Endothelial cell of umbilical vein (primary cell): ENCODE measurements around the gene FANCC. TPM values are rescaled to one million over a fixed set of nuclear protein-coding genes. Genes with fewer than 3 reads are reported as not detected.

Source experiments
- BruUV-seq: library from RNA; stranded (reverse); fragments of 400-500 nt; replicated peaks from 2 replicates; lab custom pipeline; 2021; lab: Mats Ljungman, UMichigan
- CTCF ChIA-PET: fragments of 300-600, 350-600 bp; sonication (Branson Sonifier 250); formaldehyde crosslinking; loops from one replicate; lab custom pipeline; 2021; ENCODE audit warnings: antibody characterized with exemption, inconsistent platforms; lab: Charles Lee
- POLR2A ChIA-PET: fragments of 300-600, 350-600 bp; sonication (Branson Sonifier 250); formaldehyde crosslinking; loops from one replicate; lab custom pipeline; 2021; ENCODE audit warnings: antibody characterized with exemption, inconsistent platforms; lab: Charles Lee
- DNase-seq: peaks from one replicate; pipeline ENCODE4 v3.0.0-alpha.2; 2011; ENCODE audit warnings: low read depth, low spot score
- FAIRE-seq: peaks from 2 replicates; lab custom pipeline; 2011; peaks lifted over from hg19 to GRCh38; lab: Jason Lieb, UNC
- H2AFZ ChIP-seq: 2 replicates; pipeline ENCODE4 v1.6.0; 2012; ENCODE audit warnings: low read depth, low read length, control low read depth, inconsistent platforms
- H3K27ac ChIP-seq: 2 replicates; pipeline ENCODE4 v1.5.1; 2011; ENCODE audit warnings: low read depth, mild to moderate bottlenecking, control low read depth, low read length, moderate library complexity; ENCODE audit not compliant: insufficient read depth
- H3K27me3 ChIP-seq, 2 experiments: 2 replicates each; pipeline versions ENCODE4 v1.6.0 to v1.6.1; 2011; ENCODE audit warnings: low read length in 2 of 2, mixed read lengths in 1 of 2; ENCODE audit not compliant: control insufficient read depth in 2 of 2, insufficient read depth in 2 of 2
- H3K36me3 ChIP-seq, 2 experiments: 2 replicates in 1 of 2; 3 replicates in 1 of 2; pipeline ENCODE4 v1.5.1; 2011; ENCODE audit warnings: low read length in 2 of 2, mild to moderate bottlenecking in 1 of 2, moderate library complexity in 1 of 2; ENCODE audit not compliant: control insufficient read depth in 2 of 2, insufficient read depth in 2 of 2; ENCODE audit errors: extremely low read depth in 1 of 2
- H3K4me1 ChIP-seq: 3 replicates; pipeline ENCODE4 v1.5.1; 2011; ENCODE audit warnings: mild to moderate bottlenecking, low read length; ENCODE audit not compliant: control insufficient read depth, insufficient read depth; ENCODE audit errors: extremely low read depth
- H3K4me2 ChIP-seq: 2 replicates; pipeline ENCODE4 v1.6.1; 2011; ENCODE audit warnings: low read length, control low read depth, mixed read lengths; ENCODE audit not compliant: insufficient read depth
- H3K4me3 ChIP-seq, 3 experiments: fragments of 200-600 bp in 1 of 3; sonication (generic), shearing (Covaris generic) in 1 of 3; replicated peaks in 1 of 3; 2 replicates each; pipeline ENCODE4 v1.5.1; 2011 to 2016; ENCODE audit warnings: control low read depth in 3 of 3, low read length in 3 of 3, mild to moderate bottlenecking in 2 of 3, inconsistent platforms in 1 of 3, low read depth in 1 of 3, moderate library complexity in 1 of 3; ENCODE audit not compliant: insufficient read depth in 1 of 3
- H3K79me2 ChIP-seq: 2 replicates; pipeline ENCODE4 v1.6.0; 2012; ENCODE audit warnings: low read length, inconsistent platforms; ENCODE audit not compliant: control insufficient read depth, insufficient read depth
- H3K9ac ChIP-seq: replicated peaks from 2 replicates; pipeline ENCODE3; 2011; ENCODE audit warnings: low read length, control low read depth; ENCODE audit not compliant: insufficient read depth; ENCODE audit errors: extremely low read depth
- H3K9me1 ChIP-seq: replicated peaks from 3 replicates; pipeline ENCODE4 v1.6.0; 2011; ENCODE audit warnings: mild to moderate bottlenecking, low read length; ENCODE audit not compliant: control insufficient read depth, insufficient read depth; ENCODE audit errors: extremely low read depth
- H3K9me3 ChIP-seq: replicated peaks from 2 replicates; pipeline ENCODE4 v1.5.1; 2012; ENCODE audit warnings: low read length, inconsistent platforms; ENCODE audit not compliant: control insufficient read depth, insufficient read depth
- H4K20me1 ChIP-seq: replicated peaks from 2 replicates; pipeline ENCODE3; 2011; ENCODE audit warnings: mild to moderate bottlenecking, low read length; ENCODE audit not compliant: control insufficient read depth, insufficient read depth; ENCODE audit errors: extremely low read depth
- EZH2 ChIP-seq: IDR thresholded peaks from 2 replicates; pipeline ENCODE4 v1.6.1; 2012; ENCODE audit warnings: borderline replicate concordance, low read depth, mild to moderate bottlenecking, moderate library complexity, low read length, inconsistent platforms; ENCODE audit not compliant: severe bottlenecking
- FOS ChIP-seq: IDR thresholded peaks from 2 replicates; pipeline ENCODE4 v1.6.1; 2011; ENCODE audit warnings: mild to moderate bottlenecking, low read length, moderate library complexity, borderline replicate concordance; ENCODE audit not compliant: insufficient read depth
- GATA2 ChIP-seq: IDR thresholded peaks from 2 replicates; pipeline ENCODE4 v1.7.0; 2011; ENCODE audit warnings: low read depth, mild to moderate bottlenecking, moderate library complexity, mixed read lengths, low read length; ENCODE audit not compliant: insufficient read length, insufficient read depth
- JUN ChIP-seq: IDR thresholded peaks from 2 replicates; pipeline ENCODE4 v1.6.1; 2011; ENCODE audit warnings: borderline replicate concordance, low read depth; ENCODE audit not compliant: insufficient read length, insufficient read depth
- MAX ChIP-seq: IDR thresholded peaks from 2 replicates; pipeline ENCODE4 v1.6.1; 2011; ENCODE audit not compliant: insufficient read depth, insufficient read length
- MYC ChIP-seq: IDR thresholded peaks from one replicate; pipeline ENCODE4 v1.6.1; 2011; ENCODE audit warnings: mild to moderate bottlenecking, low read depth, low read length
- POLR2A ChIP-seq: IDR thresholded peaks from 2 replicates; pipeline ENCODE4 v1.6.1; 2012; ENCODE audit warnings: low read depth, mild to moderate bottlenecking, control low read depth, low read length
- POLR2AphosphoS5 ChIP-seq: IDR thresholded peaks from 2 replicates; pipeline ENCODE4 v1.6.1; 2012; ENCODE audit warnings: low read depth, mild to moderate bottlenecking, control low read depth, low read length, moderate library complexity; ENCODE audit not compliant: insufficient read depth
- dilution Hi-C: fragments of 300-500 bp; cut with MboI; formaldehyde crosslinking; loops from one replicate; pipeline ENCODE4 v1.15.0; 2019; ENCODE audit warnings: low sequenced_read_pairs; ENCODE audit not compliant: extremely low pct_ligation_motif_present
- intact Hi-C: fragments of 100-400 bp; cut with micrococcal nuclease; formaldehyde crosslinking; loops from one replicate; pipeline ENCODE4 v1.10.0; 2022
- polyA plus RNA-seq, 4 experiments: library from polyadenylated mRNA; depleted of rRNA in 3 of 4; stranded (reverse) in 3 of 4; unstranded in 1 of 4; fragments of >200 nt; gene quantifications; 2 replicates each; pipeline versions ENCODE4 v1.2.1 to v1.2.3, GENCODE V29; 2011 to 2012; ENCODE audit warnings: missing spikeins in 1 of 4
- total RNA-seq: library from RNA; stranded (reverse); gene quantifications from 2 replicates; pipeline ENCODE4 v1.2.3, GENCODE V29; 2021

FANCC gene
- total and polyA plus RNA-seq, 2 donors (not counting 3 experiments of a cell fraction or from before 2014, with no cell fraction given) = 5.7 to 13.1 TPM

DNA sequence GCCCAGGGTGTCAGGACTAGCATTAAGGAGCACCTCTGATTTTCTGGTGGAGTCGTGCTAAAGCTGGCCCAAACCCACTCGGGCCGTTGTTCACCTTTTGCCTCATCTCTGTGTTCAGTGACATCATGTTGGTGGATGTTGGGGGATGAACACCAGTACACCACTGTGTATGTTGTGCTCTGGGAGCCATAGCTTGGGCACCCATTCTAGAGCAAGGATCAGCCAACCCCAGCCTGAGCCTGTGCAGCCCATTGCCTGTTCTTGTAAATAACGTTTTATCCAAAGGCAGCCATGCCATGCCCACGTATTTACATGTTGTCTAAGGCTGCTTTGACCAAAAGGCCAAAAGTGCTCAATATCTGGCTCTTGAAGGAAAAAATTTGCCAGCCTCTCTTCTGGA lies 245.6 kb downstream of the FANCC start:
- H3K36me3 ChIP-seq = peaks cover 0 to 15% of the 10 kb centered on the region in 2 experiments
- peaks cover 11% of the 10 kb centered on the region for H3K79me2 ChIP-seq
- ChIA-PET CTCF (interaction anchor here (0.9 to 2.3 kb wide), 6 partner anchors 11 to 390 kb away, joined by 3 to 42 read pairs (median 5); no protein-coding TSS in a partner anchor), POLR2A (no interaction called here)
- H3K9me1 ChIP-seq = no peaks in the 10 kb centered on the region
- no peak overlapping the region for H3K9ac ChIP-seq
- no TSS peak for BruUV-seq
- DNase-seq (no peak), FAIRE-seq (peak; percentile 24)
- no peak overlapping the region for H3K27ac ChIP-seq
- no peaks in the 10 kb centered on the region for H4K20me1 ChIP-seq
- dilution Hi-C loops = no loop called here
- H3K27me3 ChIP-seq = no peaks in the 10 kb centered on the region
- H3K4me1 ChIP-seq = no peaks in the 10 kb centered on the region
- no peaks in the 10 kb centered on the region for H3K9me3 ChIP-seq
- intact Hi-C loops = no loop called here
- no peak overlapping the region for H3K4me3 ChIP-seq
- no peak overlapping the region for H3K4me2 ChIP-seq
- no peak for TF ChIP-seq GATA2
- TF ChIP-seq FOS = no peak
- TF ChIP-seq EZH2 = no peak
- no peak overlapping the region for H2AFZ ChIP-seq

DNA sequence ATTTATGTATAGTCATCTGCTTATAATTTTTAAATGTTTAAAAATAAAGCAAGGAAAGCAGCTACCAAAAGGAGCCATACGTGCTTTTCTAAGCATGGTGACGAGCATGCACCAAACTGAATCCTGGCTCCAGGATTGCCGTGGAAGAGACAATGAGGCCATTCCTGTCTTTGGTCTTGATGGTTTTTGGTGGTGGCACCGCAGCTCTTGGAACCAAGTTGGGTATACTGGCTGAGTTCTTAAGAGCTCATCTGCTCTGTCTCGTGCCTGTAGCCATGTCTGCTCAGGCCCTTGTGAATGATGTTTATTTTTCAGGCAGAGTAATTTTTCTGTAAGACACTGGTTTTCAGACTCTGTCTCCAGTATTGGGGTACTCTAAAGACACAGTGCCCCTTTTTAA lies 246.1 kb downstream of the FANCC start:
- no peak overlapping the region for H3K4me3 ChIP-seq
- H3K27ac ChIP-seq = no peak overlapping the region
- dilution Hi-C loops = no loop called here
- FAIRE-seq = no peak
- no peaks in the 10 kb centered on the region for H3K9me1 ChIP-seq
- H3K4me2 ChIP-seq = no peak overlapping the region
- TF ChIP-seq JUN (no peak), POLR2A (no peak), POLR2AphosphoS5 (no peak), MYC (no peak), MAX (no peak), FOS (no peak), EZH2 (no peak)
- ChIA-PET CTCF (interaction anchor here (1.6 to 2.3 kb wide), 2 partner anchors 289 to 390 kb away, joined by 4 to 42 read pairs; no protein-coding TSS in a partner anchor), POLR2A (no interaction called here)
- no peak overlapping the region for H2AFZ ChIP-seq
- H4K20me1 ChIP-seq = no peaks in the 10 kb centered on the region
- H3K79me2 ChIP-seq = peaks cover 13% of the 10 kb centered on the region
- H3K9ac ChIP-seq = no peak overlapping the region
- no peaks in the 10 kb centered on the region for H3K9me3 ChIP-seq
- no TSS peak for BruUV-seq
- peaks cover 0 to 15% of the 10 kb centered on the region in 2 experiments for H3K36me3 ChIP-seq
- H3K4me1 ChIP-seq = no peaks in the 10 kb centered on the region
- intact Hi-C loops = no loop called here
- H3K27me3 ChIP-seq = no peaks in the 10 kb centered on the region
- no peak for DNase-seq
